Measurements from ENCODE around the gene DMRTB1.
"Not testable (repeated sequence)": the region's sequence is repeated elsewhere in the genome, so short reads cannot be mapped to it uniquely, and the experiment has no call there.

The DMRTB1 gene

GRCh38 chr1:53459321-53460175 is at the start of gene DMRTB1:
TSS of gene DMRTB1 (plus strand) at chr1:53459399. CDS start at chr1:53459454, 55 bp downstream.
- DNase-seq, result no peak

- DNase-seq, result no peak
Observed at GRCh38 chr1:53409695-53410094, 49.5 kb upstream of the DMRTB1 start.

GRCh38 chr1:53410100-53410541 is 49.1 kb upstream of the DMRTB1 start:
- DNase-seq, result peak; percentile 23

- no peak for DNase-seq
Observed at GRCh38 chr1:53410701-53411100, 48.5 kb upstream of the DMRTB1 start.

- DNase-seq, result peak; percentile 37
Observed at GRCh38 chr1:53411541-53412152, 47.6 kb upstream of the DMRTB1 start.

- no peak for DNase-seq
Observed at GRCh38 chr1:53412285-53413174, 46.7 kb upstream of the DMRTB1 start.

- peak; percentile 93 for DNase-seq
Observed at GRCh38 chr1:53413175-53414001, 45.8 kb upstream of the DMRTB1 start.

GRCh38 chr1:53414632-53415031 is 44.6 kb upstream of the DMRTB1 start:
- DNase-seq, result no peak

- no peak for DNase-seq
Observed at GRCh38 chr1:53415432-53415831, 43.8 kb upstream of the DMRTB1 start.

GRCh38 chr1:53416269-53416813 is 42.9 kb upstream of the DMRTB1 start:
- DNase-seq, result no peak

- peak; percentile 22 for DNase-seq
Observed at GRCh38 chr1:53417074-53417511, 42.1 kb upstream of the DMRTB1 start.

- no peak for DNase-seq
Observed at GRCh38 chr1:53419034-53419433, 40.2 kb upstream of the DMRTB1 start.

GRCh38 chr1:53420341-53420740 is 38.9 kb upstream of the DMRTB1 start:
- no peak for DNase-seq

- DNase-seq, result no peak
Observed at GRCh38 chr1:53421208-53421607, 38.0 kb upstream of the DMRTB1 start.

GRCh38 chr1:53430261-53430660 is 28.9 kb upstream of the DMRTB1 start:
- no peak for DNase-seq

GRCh38 chr1:53430779-53431178 is 28.4 kb upstream of the DMRTB1 start:
- no peak for DNase-seq

- no peak for DNase-seq
Observed at GRCh38 chr1:53431244-53431643, 28.0 kb upstream of the DMRTB1 start.

- DNase-seq, result no peak
Observed at GRCh38 chr1:53431805-53432565, 27.2 kb upstream of the DMRTB1 start.

- no peak for DNase-seq
Observed at GRCh38 chr1:53432611-53433010, 26.6 kb upstream of the DMRTB1 start.

- not testable (repeated sequence) for DNase-seq
Observed at GRCh38 chr1:53434405-53435007, 24.7 kb upstream of the DMRTB1 start.

- DNase-seq, result no peak
Observed at GRCh38 chr1:53435151-53435550, 24.0 kb upstream of the DMRTB1 start.
